Naive thymus-derived CD4-positive, alpha-beta T cell (primary cell): ENCODE data around the gene OSBPL10. TPM values are rescaled to one million over a fixed set of nuclear protein-coding genes. Genes with fewer than 3 reads are reported as not detected.

Source experiments
- ATAC-seq: fragments of 150-1000 bp; cut with Tn5 transposase; 2 replicates; pipeline ENCODE4 v1.10.0; 2021; ENCODE audit warnings: mild to moderate bottlenecking, moderate library complexity
- CTCF ChIA-PET: fragments of 350-600 bp; sonication (Branson Sonifier 250); formaldehyde crosslinking; loops from one replicate; lab custom pipeline; 2021; ENCODE audit warnings: antibody characterized with exemption; lab: Charles Lee
- POLR2A ChIA-PET: fragments of 350-600 bp; sonication (Branson Sonifier 250); formaldehyde crosslinking; loops from one replicate; lab custom pipeline; 2021; ENCODE audit warnings: antibody characterized with exemption, inconsistent platforms; lab: Charles Lee
- DNase-seq, 9 donors: peaks; one replicate each; pipeline versions ENCODE4 v3.0.0 to v3.0.0-alpha.2; 2020 to 2022; ENCODE audit warnings: mixed read lengths in 1 of 9
- H3K27ac ChIP-seq: one replicate; pipeline ENCODE4 v1.7.0; 2013; ENCODE audit warnings: mild to moderate bottlenecking, low read depth, low read length, moderate library complexity
- H3K27me3 ChIP-seq, 2 donors: one replicate each; pipeline ENCODE4 v1.7.0; 2013; ENCODE audit warnings: low read length in 2 of 2, mild to moderate bottlenecking in 2 of 2, moderate library complexity in 2 of 2; ENCODE audit not compliant: control insufficient read depth in 2 of 2, insufficient read depth in 2 of 2
- H3K36me3 ChIP-seq, 3 experiments: 1 replicate in 2 of 3; 2 replicates in 1 of 3; pipeline ENCODE4 v1.7.0; 2013; ENCODE audit warnings: low read length in 3 of 3, mild to moderate bottlenecking in 3 of 3, moderate library complexity in 1 of 3; ENCODE audit not compliant: insufficient read depth in 3 of 3, control insufficient read depth in 2 of 3
- H3K4me1 ChIP-seq, 2 donors: one replicate each; pipeline ENCODE4 v1.7.0; 2013; ENCODE audit warnings: low read length in 2 of 2, mild to moderate bottlenecking in 2 of 2, moderate library complexity in 1 of 2; ENCODE audit not compliant: control insufficient read depth in 2 of 2, insufficient read depth in 2 of 2
- H3K4me3 ChIP-seq: 2 replicates; pipeline ENCODE4 v1.7.0; 2013; ENCODE audit warnings: mild to moderate bottlenecking, low read length
- H3K9me3 ChIP-seq, 3 experiments: 1 replicate in 2 of 3; 2 replicates in 1 of 3; pipeline ENCODE4 v1.7.0; 2013; ENCODE audit warnings: low read length in 3 of 3; ENCODE audit not compliant: control insufficient read depth in 2 of 3
- H3K27ac Mint-ChIP-seq, 9 donors: one replicate each; pipeline ENCODE4 v1.8.0; 2020 to 2022; ENCODE audit warnings: mixed read lengths in 9 of 9, mild to moderate bottlenecking in 8 of 9, moderate library complexity in 5 of 9, inconsistent platforms in 2 of 9
- H3K27me3 Mint-ChIP-seq, 5 donors: one replicate each; pipeline ENCODE4 v1.8.0; 2021 to 2022; ENCODE audit warnings: mixed read lengths in 5 of 5, mild to moderate bottlenecking in 1 of 5
- H3K36me3 Mint-ChIP-seq, 5 donors: one replicate each; pipeline ENCODE4 v1.8.0; 2020 to 2022; ENCODE audit warnings: mixed read lengths in 5 of 5, mild to moderate bottlenecking in 3 of 5, inconsistent platforms in 1 of 5
- H3K4me1 Mint-ChIP-seq, 7 donors: one replicate each; pipeline ENCODE4 v1.8.0; 2020 to 2022; ENCODE audit warnings: mixed read lengths in 7 of 7, mild to moderate bottlenecking in 3 of 7, inconsistent platforms in 1 of 7
- H3K4me3 Mint-ChIP-seq, 10 donors: one replicate each; pipeline ENCODE4 v1.8.0; 2020 to 2022; ENCODE audit warnings: mild to moderate bottlenecking in 10 of 10, mixed read lengths in 10 of 10, moderate library complexity in 6 of 10, inconsistent platforms in 2 of 10
- H3K9me3 Mint-ChIP-seq, 11 donors: one replicate each; pipeline ENCODE4 v1.8.0; 2020 to 2022; ENCODE audit warnings: mixed read lengths in 11 of 11, mild to moderate bottlenecking in 4 of 11, inconsistent platforms in 1 of 11, moderate library complexity in 1 of 11
- intact Hi-C, 2 donors: fragments of 100-400 bp; cut with micrococcal nuclease; formaldehyde crosslinking; loops; one replicate each; pipeline ENCODE4 v1.15.1; 2023
- polyA plus RNA-seq, 2 donors: library from polyadenylated mRNA; unstranded; fragments of 300-500 nt; fragmentation: Illumina TruSeq; gene quantifications; one replicate each; pipeline ENCODE4 v1.2.3, GENCODE V29; 2021
- total RNA-seq, 6 experiments: library from RNA in 5 of 6; stranded (reverse) in 5 of 6; gene quantifications; 1 replicate in 5 of 6; 2 replicates in 1 of 6; pipeline ENCODE4 v1.2.3 and lab custom pipeline; 2021 to 2026

OSBPL10 gene
- total and polyA plus RNA-seq, 7 experiments from 2014 or later: 0.15 to 6.8 (median 0.59) TPM

DNA sequence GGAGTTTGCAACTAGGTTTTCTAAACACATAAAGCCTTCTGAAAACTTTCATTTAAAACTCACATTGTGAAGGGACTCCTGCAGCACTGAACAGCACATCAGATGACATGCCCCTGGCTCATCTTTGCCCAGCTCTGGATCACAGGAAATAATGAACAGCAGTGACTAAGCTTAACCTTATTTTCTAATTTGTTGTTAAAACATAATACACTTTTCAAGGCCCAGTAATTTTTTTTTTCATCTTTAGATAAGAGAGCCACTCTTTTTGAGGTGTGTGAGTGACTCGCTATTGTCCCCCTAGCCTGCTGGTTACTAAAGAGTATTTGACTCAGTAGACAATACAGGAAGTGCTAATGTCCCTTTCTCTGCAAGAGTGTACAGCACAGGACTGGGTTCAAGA lies 204.0 kb downstream of the OSBPL10 start:
- Histone ChIP-seq H3K27ac (no peak overlapping the region), H3K27me3 (peaks cover 0 to 2% of the 10 kb centered on the region in 2 donors), H3K4me1 (no peaks in the 10 kb centered on the region), H3K36me3 (no peaks in the 10 kb centered on the region), H3K9me3 (no peaks in the 10 kb centered on the region), H3K4me3 (no peak overlapping the region)
- H3K36me3 Mint-ChIP-seq: peaks cover 0 to 23% (median 0%) of the 10 kb centered on the region in 5 donors
- no peak overlapping the region for H3K4me3 Mint-ChIP-seq
- H3K27ac Mint-ChIP-seq: no peak overlapping the region
- ATAC-seq (no peak), DNase-seq (no peak)
- H3K9me3 Mint-ChIP-seq: peaks cover 0 to 12% (median 4%) of the 10 kb centered on the region in 11 donors
- intact Hi-C loops: no loop called here
- peaks cover 0 to 13% (median 0%) of the 10 kb centered on the region in 7 donors for H3K4me1 Mint-ChIP-seq
- ChIA-PET CTCF (interaction anchor here (0.6 kb wide), 1 partner anchor 14 kb away, joined by 3 read pairs; no protein-coding TSS in a partner anchor), POLR2A (no interaction called here)
- peaks cover 0 to 16% (median 0%) of the 10 kb centered on the region in 5 donors for H3K27me3 Mint-ChIP-seq

DNA sequence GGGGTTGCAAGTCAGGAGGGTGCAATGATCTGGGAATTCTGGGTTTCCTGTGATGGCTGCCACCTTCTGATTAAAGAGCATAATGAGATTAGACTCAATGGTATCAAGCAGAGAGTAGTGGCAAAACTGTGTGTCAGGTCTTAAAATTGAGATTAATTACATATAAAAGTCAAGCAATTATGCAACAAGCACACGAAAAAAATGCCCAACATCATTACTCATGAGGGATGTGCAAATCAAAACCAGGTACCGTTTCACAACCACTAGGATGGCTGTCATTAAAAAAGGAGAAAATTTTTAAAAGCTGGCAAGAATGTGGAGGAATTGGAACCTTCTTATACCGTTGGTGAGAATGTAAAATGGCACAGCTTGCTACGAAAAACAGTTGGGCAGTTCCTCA lies 205.0 kb downstream of the OSBPL10 start:
- H3K9me3 ChIP-seq: no peaks in the 10 kb centered on the region
- POLR2A ChIA-PET: no interaction called here
- DNase-seq (no peak), ATAC-seq (no peak)
- H3K9me3 Mint-ChIP-seq: peaks cover 0 to 12% (median 4%) of the 10 kb centered on the region in 11 donors
- H3K27ac ChIP-seq: no peak overlapping the region
- intact Hi-C loops: no loop called here
- no peak overlapping the region for H3K27ac Mint-ChIP-seq
- H3K36me3 ChIP-seq: no peaks in the 10 kb centered on the region
- H3K4me3 Mint-ChIP-seq: no peak overlapping the region
- no peaks in the 10 kb centered on the region for H3K4me1 ChIP-seq
- peaks cover 0 to 21% (median 0%) of the 10 kb centered on the region in 5 donors for H3K36me3 Mint-ChIP-seq
- H3K4me3 ChIP-seq: no peak overlapping the region
- CTCF ChIA-PET: no interaction called here
- H3K27me3 Mint-ChIP-seq: peaks cover 0 to 16% (median 0%) of the 10 kb centered on the region in 5 donors
- H3K4me1 Mint-ChIP-seq: peaks cover 0 to 17% (median 0%) of the 10 kb centered on the region in 7 donors
- peaks cover 0 to 2% of the 10 kb centered on the region in 2 donors for H3K27me3 ChIP-seq

DNA sequence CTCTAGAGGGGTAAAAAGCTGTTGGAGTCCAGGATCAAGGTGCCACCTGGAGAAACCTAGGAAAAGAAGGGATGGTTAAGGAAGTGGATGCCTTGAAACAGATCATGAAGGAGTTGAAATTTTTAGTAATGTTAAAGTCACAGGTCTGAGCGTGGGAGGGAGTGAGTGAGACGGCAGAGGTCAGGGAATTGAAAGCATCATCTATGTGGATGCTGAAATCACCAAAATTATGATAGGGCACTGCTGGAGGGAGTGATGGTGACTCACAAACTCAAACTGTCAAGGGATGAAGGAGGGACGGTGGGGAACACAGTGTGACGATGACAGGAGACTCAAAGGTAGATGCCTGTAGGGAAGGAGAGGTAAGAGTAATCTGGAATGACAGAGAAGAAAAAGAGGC lies 205.7 kb downstream of the OSBPL10 start:
- Mint-ChIP-seq H3K27ac (no peak overlapping the region), H3K36me3 (peaks cover 0 to 20% (median 0%) of the 10 kb centered on the region in 5 donors), H3K9me3 (peaks cover 0 to 12% (median 3%) of the 10 kb centered on the region in 11 donors), H3K4me1 (peaks cover 0 to 17% (median 0%) of the 10 kb centered on the region in 7 donors), H3K27me3 (peaks cover 0 to 16% (median 0%) of the 10 kb centered on the region in 5 donors), H3K4me3 (no peak overlapping the region)
- ChIA-PET POLR2A (no interaction called here), CTCF (interaction anchor here (1.1 kb wide), 1 partner anchor 8 kb away, joined by 5 read pairs; no protein-coding TSS in a partner anchor)
- no peaks in the 10 kb centered on the region for H3K9me3 ChIP-seq
- no peak overlapping the region for H3K27ac ChIP-seq
- no peak for ATAC-seq
- no peaks in the 10 kb centered on the region for H3K4me1 ChIP-seq
- intact Hi-C loops: no loop called here
- DNase-seq: no peak
- H3K36me3 ChIP-seq: no peaks in the 10 kb centered on the region
- H3K27me3 ChIP-seq: peaks cover 0 to 2% of the 10 kb centered on the region in 2 donors
- H3K4me3 ChIP-seq: no peak overlapping the region

DNA sequence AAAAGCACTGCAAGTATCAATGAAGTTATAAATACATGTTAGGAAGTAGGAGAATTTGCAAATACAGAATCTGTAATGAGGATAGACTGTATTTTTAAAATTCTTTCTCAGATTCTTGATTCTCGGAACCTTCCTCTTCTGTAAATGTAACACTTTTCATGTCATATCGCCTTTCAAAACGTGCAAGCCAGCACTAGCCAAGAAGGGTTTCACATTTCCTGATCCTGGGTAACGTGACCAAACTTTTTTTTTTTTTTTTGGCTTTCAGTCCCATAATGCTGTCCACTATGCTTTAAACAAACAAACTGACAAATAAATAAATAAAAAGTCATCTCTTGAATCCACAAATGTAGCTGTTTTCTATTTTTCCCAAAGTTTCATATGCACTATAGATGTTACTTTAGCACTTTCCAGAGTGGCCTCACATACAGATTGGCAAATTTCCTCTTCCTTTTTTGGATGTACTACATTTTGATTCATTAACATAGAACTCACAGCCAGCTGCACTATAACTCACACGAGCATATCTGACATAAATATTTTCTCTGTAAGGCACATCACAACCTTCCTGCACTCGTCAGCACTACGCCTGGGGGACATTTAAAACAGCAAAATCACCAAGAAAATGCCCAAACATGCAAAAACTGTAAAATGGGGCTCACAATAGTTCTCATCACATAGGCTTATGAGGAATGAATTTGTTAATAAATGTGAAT lies 208.1 kb downstream of the OSBPL10 start:
- Mint-ChIP-seq H3K4me3 (no peak overlapping the region), H3K27ac (no peak overlapping the region), H3K9me3 (peaks cover 0 to 7% (median 0%) of the 10 kb centered on the region in 11 donors), H3K36me3 (peaks cover 0 to 10% (median 0%) of the 10 kb centered on the region in 5 donors), H3K27me3 (peaks cover 0 to 4% (median 0%) of the 10 kb centered on the region in 5 donors), H3K4me1 (peaks cover 2 to 27% (median 4%) of the 10 kb centered on the region in 7 donors)
- DNase-seq: no peak
- no peak overlapping the region for H3K27ac ChIP-seq
- CTCF ChIA-PET: interaction anchor here (1.0 kb wide), 2 partner anchors 409 to 839 kb away, joined by 3 to 5 read pairs; no protein-coding TSS in a partner anchor
- no peaks in the 10 kb centered on the region for H3K4me1 ChIP-seq
- ATAC-seq: no peak
- H3K27me3 ChIP-seq: peaks cover 0 to 2% of the 10 kb centered on the region in 2 donors
- no peak overlapping the region for H3K4me3 ChIP-seq
- intact Hi-C loops: no loop called here
- no peaks in the 10 kb centered on the region for H3K9me3 ChIP-seq
- POLR2A ChIA-PET: no interaction called here
- H3K36me3 ChIP-seq: no peaks in the 10 kb centered on the region

DNA sequence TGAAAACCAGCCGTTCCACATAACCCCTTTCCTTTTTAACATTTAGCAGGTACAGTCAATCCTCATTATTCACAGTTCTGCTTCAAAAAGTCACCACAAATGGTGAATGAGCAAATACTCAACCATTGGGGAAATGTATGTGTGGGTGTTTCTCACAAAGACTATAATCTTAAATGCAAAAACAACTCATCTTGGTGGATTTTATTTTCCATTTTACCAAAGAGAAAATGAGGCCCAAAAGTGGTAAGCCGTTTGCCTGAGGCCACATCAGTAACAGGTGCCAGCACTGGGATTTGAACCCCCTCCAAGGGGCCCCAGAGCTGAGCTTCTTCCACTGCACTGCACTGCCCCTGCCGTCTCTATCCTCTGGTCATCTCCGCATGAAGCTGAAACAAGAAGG lies 208.8 kb downstream of the OSBPL10 start:
- ATAC-seq (no peak), DNase-seq (no peak)
- Mint-ChIP-seq H3K27ac (no peak overlapping the region), H3K36me3 (peaks cover 0 to 10% (median 0%) of the 10 kb centered on the region in 5 donors), H3K4me1 (peaks cover 2 to 33% (median 4%) of the 10 kb centered on the region in 7 donors), H3K27me3 (peaks cover 0 to 4% (median 0%) of the 10 kb centered on the region in 5 donors), H3K9me3 (peaks cover 0 to 3% (median 0%) of the 10 kb centered on the region in 11 donors), H3K4me3 (no peak overlapping the region)
- ChIA-PET POLR2A (no interaction called here), CTCF (interaction anchor here (0.6 to 1.0 kb wide), 2 partner anchors 408 to 990 kb away, joined by 3 to 4 read pairs; no protein-coding TSS in a partner anchor)
- Histone ChIP-seq H3K27me3 (peaks cover 0 to under 1% of the 10 kb centered on the region in 2 donors), H3K36me3 (no peaks in the 10 kb centered on the region), H3K4me1 (no peaks in the 10 kb centered on the region), H3K4me3 (no peak overlapping the region), H3K9me3 (no peaks in the 10 kb centered on the region), H3K27ac (no peak overlapping the region)
- intact Hi-C loops: no loop called here

DNA sequence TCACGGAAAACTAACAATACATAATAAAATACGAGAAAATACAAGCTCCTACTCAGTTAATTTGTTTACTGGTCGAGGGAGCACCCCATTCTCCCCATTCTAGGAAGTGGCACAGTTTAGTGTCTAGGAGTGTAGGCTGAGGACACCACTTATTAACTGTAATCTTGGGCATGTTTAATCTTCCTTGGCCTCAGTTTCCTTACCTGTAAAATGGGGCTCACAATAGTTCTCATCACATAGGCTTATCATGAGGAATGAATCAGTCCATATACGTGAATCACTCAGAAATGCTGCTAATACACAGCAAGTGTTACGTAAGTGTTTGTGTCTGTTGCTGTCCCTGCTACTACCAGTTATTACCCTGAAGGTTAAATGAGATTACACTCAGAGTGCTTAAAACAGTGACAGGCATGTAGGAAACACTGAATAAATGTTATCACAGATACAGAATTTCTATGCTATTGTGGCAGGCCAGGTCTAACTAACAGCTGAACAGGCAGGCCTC lies 210.2 kb downstream of the OSBPL10 start:
- Histone ChIP-seq H3K27ac (no peak overlapping the region), H3K4me3 (no peak overlapping the region), H3K4me1 (no peaks in the 10 kb centered on the region), H3K27me3 (no peaks in the 10 kb centered on the region), H3K9me3 (no peaks in the 10 kb centered on the region), H3K36me3 (no peaks in the 10 kb centered on the region)
- intact Hi-C loops: no loop called here
- Mint-ChIP-seq H3K27me3 (peaks cover 0 to 4% (median 0%) of the 10 kb centered on the region in 5 donors), H3K4me1 (peaks cover 2 to 42% (median 4%) of the 10 kb centered on the region in 7 donors), H3K36me3 (peaks cover 0 to 8% (median 0%) of the 10 kb centered on the region in 5 donors), H3K4me3 (no peak overlapping the region), H3K9me3 (no peaks in the 10 kb centered on the region), H3K27ac (no peak overlapping the region)
- ATAC-seq (no peak), DNase-seq (no peak)
- ChIA-PET POLR2A (no interaction called here), CTCF (interaction anchor here (0.6 to 0.7 kb wide), 2 partner anchors 1020 to 1653 kb away, joined by 3 read pairs; no protein-coding TSS in a partner anchor)
